ENCODE data around the gene SPTB.

Gene SPTB

DNA sequence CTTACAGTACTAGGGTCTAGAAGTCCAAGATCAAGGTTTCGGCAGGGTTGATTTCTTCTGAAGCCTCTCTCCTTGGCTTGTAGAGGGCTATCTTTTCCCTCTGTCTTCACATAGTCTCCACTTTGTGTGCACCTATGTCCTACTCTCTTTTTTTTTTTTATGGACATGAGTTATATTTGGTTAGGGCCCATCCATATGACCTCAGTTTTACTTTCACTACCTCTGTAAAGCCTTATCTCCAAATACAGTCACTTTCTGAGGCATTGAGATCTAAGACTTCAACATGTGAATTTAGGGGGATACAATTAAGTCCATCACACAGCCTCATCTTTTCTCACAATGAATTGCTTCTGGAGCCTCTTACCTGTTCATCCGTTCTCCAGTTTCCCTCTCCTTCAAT, 5.9 kb upstream of the SPTB start:
- no peak for DNase-seq (ENCODE audit: low read depth)

DNA sequence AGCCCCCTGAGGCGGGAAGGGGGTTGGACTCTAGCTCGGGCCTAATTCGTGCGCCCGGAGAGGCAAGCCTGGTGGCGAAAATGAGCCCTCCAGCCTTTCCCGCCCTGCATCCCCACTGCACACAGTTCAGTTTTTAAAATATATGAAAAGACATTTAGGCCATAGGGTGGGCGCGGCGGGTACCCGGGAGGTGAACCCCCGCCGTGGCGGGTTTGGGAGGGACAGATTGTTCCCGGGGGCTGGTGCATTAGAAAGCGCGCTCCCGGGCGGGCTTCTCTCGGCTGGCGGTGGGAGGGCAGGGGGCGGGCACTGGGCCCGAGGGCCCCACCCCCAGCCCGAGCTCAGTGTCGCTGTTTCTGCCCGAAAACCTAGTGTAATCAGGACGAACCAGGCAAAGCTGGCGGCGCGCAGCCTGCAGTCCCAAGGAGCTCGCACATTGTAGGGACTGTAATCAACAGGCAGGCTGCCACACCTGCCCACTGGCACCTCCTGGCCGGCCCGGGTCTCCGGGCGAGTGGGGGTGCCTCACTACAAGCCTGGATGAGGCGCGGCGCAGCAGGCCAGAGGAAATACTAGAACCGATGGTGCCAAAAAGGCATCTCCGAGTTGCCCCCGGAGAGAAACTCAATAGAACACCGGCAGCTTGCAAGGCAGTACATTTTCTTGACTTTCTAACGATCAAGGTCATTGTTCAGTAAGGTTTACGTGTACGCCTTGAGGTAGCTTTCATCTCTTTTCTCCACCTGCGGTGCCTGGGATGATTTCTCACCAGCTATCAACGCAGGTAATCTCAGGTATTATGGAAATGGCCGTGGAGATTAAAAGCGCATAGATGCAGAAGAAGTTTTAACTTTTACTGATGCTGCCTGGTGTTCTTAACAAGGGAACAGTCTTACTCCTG, 764 bp upstream of the SPTB start:
- peak; percentile 39 for DNase-seq (ENCODE audit: low read depth)

DNA sequence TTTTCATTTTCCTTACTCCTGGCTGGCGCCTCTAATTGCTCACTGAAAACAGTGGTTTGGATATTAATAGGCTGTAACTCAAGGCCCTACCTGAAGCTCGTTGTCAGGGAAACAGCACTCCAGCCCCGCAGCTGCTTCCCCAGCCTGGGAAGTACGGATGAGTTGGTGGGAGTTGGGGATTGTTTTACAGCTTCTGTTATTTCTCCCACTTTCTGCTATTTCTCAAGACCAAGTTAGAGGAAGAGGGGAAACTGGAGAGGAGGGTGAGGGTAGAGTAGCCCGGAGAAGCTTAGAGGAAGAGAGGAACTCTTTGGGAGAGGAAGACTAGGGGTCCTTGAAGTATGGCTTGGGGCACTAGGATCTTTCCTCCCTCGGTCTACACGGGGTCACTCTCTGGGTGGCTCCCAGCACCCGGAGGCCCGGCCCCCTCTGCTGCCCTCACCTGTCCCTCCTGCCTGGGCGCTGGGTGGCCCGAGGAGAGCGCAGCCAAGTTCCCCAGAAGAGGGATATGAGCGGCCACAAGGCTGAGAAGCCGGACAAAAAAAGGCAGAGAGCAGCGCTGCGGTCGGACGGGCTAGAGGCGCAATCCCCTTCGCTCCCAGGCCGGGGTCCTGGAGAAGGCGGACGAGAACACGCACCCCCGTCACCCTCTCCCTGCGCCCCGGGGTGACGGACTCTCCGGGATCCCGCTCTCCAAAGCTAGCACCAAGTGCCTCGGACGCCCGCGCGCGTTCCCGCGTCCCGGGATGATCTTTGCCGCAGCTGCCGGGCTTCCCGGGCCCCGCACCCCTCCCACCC, 671 bp downstream of the SPTB start:
- no peak for DNase-seq (ENCODE audit: low read depth)

DNA sequence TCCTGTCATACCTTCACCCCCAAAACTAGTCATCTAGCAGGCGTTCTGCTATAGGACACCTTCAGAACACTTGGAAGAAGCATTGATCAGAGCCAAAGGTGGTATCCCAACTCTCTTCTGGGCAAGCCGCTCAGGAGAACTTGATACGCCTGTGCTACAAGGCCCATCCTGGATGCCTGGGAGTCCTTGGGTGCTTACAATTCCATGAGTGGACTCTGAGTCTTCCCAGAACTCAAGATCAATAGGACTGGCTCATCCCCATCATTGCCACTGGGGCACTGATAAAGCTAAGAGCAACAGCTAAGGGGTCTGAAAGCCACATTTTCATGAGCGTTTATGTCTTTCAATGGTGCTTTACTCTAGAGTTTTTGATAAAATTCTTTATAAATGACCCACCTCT, 1.9 kb downstream of the SPTB start:
- no peak for DNase-seq (ENCODE audit: low read depth)

DNA sequence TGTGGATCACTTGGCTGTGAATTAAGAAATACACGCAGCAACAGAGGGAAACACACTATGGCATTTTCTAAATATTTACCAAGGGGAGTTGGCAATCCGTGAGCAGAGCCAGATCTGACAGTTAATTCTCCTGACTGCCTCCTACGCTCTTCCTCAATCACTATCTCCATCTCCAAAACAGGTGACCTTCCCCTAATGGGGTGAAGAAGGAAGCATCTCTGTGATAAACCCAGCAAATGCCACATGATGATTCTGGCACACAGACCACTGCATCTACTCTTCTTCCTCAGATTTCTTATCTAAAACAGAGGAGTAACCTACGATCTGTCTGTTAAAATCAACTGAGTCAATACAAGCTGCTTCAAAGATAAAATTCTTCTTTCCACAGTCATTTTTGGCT, 4.4 kb downstream of the SPTB start:
- DNase-seq (ENCODE audit: low read depth) = no peak

DNA sequence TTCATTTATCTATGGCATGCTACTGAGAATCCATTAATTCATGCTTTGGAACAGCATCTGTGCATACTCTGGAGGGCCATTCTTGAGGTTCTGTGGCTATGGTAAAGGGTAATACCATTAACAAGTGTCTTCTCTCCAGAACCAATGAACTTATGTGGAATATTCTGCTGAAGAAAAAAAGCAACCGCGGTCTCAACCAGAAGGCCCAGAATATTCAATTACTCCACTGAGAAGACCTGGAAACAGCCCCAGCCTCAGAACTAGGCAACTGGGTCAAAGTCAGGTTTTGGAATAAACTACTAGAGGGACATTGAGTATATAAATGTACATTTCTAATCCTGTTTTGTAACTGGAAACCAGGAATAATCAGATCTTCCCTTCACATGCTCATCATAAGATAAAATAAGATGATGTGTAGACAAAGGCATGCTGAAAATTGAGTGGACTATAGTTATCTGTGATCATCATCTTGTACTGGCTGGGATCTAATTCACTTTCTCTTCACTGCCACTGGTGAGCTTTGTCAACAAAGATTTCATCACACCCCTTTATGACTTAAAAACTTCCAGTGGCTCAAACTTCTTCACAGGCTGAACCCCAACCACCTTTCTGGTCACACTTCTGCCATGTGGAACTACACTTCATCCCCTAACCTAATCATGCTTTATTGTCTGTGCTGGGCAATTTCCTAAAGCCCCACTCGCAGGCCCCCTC, 6.0 kb downstream of the SPTB start:
- DNase-seq (ENCODE audit: low read depth) = no peak

DNA sequence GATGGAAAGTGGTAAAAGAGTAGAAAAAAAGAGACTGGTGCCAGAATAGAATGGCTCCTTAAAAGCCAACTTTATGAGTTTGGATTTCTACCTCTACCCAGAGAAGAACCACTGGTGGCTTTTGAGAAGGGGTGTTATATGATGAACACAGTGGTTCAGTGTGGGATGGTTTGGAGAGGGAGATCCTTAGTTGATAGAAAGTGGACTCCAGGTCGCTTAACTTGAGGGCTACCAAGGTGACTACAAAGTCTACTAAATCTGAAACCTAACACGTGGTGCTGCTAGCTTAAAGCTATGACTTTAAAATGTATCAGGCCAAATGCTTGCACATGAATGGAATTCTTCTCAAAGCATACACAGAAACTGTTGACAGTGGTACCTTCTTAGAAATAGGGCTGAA, 8.4 kb downstream of the SPTB start:
- DNase-seq (ENCODE audit: low read depth) = no peak

DNA sequence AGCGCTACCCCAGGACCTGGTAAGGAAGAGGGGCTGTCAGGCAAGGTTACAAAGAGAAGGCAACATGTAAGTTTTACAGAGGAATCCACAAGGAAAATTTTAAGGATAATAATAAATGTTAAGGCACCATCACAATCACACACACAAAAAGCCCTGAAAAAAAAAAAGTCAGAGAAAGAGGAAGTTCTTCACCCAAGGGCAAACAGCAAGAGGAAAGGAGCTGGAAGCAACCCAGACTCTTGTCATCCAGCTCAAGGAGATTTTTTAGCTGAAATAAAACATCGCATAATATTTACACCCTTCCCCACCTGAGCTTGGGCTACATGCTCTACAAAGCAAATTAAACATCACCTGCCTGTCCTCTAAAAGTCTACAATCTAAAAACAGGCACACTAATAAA, 9.5 kb downstream of the SPTB start:
- DNase-seq (ENCODE audit: low read depth) = no peak

DNA sequence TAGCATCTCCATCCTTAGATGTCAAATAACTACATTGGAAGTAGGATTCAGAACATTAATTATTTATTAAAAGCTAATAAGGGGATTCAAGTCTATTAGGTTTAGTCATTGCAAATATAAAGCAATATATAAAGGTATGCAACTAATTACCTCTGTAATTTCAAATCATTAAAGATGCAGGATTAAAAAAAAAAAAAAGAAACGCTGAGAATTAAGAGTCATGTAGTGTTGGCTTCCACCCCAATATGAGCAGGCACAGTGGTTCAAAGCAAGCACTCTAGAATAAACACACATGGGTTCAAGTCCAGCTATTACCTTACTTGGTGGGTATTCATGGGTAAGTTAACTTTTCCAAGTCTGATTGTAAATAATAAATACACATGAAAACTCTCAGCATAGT, 10.9 kb downstream of the SPTB start:
- DNase-seq (ENCODE audit: low read depth) = no peak

DNA sequence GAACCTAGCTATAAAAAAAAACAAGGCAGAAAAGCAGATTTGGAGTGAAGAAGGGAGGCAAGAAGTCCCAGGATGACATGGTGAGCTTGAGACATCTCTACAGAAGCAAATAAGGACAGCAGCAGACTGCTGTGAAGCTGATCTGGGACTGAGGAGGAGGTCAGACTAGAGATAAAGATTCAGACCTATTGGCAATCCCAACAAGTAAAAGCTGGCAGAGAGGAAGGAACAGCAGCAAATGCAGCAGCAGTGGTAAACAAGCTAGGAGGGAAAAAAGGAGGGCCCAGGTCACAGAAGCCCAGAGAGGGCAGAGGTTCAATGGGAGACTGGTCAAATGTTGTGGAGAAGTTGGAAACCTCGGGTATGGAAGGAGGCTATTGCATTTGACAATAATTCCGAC, 11.3 kb downstream of the SPTB start:
- no peak for DNase-seq (ENCODE audit: low read depth)

DNA sequence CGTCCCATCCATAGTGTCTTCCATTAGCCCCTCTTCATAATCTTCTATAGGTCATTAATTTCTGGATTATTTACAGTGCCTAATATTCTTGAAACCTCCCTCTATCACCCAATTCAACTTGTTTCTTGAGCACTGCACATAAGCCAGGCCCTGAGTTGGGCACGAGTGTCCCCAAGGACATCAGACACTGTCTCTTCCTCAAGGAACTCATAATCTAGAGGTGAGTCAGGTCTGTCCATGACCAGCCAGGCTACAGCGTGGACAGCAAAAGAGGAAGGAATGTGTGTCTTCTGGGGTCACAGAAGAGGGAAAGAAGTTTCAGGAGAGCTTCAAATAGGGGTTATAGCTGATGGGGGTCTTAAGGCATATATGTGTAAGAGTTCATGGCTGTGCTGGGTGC, 12.5 kb downstream of the SPTB start:
- no peak for DNase-seq (ENCODE audit: low read depth)

DNA sequence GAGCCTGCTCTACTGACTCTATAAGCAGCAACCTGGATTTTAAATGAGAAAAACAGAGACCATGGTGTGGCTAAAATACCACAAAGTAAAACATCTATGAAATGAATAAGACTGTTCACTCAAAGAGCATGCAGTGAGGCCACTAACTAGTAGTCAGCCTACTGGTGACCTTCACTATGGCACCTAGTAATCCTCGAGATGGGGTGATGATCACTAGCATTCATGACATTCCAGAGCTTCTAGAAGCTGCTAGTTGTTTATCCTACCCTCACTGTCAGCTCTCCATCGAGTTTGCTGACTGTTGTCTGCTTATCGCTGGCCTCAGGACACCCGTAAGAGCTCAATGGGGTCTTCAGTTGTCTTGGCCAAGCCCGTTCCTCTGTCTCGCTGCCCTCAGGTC, 13.7 kb downstream of the SPTB start:
- DNase-seq (ENCODE audit: low read depth) = no peak

DNA sequence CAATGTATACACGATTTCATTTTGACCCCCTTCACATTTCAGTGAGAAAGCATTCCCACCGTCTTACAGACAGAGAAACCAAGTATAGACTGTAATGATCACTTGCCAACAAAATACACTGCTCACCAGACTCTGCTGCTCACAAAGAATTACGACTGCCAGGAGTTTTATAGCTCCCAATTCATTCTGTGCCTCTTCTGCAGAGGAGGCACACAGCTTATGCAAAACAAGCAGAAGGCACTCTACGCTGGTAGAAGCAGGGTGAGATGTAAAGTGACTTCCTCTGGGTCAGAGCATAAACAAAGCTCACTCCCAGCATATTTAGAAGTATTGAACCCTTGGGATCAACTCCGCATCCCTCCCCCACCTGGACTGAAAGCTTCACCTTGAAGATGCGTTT, 14.6 kb downstream of the SPTB start:
- no peak for DNase-seq (ENCODE audit: low read depth)

DNA sequence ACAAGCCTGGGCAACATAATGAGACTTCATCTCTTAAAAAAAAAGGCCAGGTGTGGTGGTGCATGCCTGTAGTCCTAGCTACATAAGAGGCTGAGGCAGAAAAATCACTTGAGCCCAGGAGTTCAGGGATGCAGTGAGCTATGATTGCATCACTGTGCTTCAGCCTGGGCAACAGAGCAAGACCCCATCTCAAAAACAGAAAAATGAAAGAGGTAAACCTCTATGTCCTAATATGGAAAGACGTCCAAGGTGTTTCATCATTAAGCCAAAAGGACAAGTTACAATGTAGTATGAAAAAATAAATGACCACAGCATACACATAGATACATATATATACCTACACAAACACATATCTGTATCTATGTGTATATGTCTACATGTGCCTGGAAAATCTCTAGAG, 15.4 kb downstream of the SPTB start:
- no peak for DNase-seq (ENCODE audit: low read depth)

DNA sequence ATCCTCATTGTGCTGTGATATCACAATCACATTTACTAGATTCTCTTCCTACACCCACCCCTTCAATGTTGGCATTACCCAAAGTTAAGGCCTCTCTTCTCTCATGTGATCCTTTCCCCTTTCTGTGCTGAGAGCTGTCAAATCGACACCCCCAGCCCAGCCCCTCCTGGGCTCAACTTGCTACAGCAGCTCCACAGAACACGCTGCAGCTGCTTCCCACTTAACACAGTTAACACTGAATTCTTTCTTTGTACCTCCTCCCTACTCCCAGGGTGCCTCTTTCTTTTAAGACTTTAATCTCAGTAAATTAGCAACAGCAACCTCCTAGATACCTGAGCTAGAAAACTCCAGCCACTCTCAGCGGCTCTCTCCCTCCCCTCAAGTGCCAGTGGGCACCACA, 17.8 kb downstream of the SPTB start:
- no peak for DNase-seq (ENCODE audit: low read depth)

DNA sequence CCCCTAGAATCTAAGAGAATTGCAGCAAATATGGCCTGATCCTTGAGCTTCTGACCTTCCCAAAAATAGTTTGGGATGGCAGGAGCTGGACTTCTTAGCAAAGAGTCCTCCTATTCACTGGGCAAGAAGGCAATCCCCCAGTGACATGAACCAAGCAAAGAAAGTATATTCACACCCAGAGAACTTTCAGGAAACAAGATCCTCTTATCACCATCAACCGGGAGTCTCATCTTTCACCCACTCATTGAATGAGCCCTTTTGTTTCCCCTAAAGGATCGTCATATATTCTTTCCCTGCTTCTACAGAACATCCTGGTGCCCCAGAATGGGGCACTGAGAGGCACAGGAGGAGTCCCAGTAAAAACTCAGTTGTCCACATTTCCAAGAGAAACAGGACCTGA, 19.7 kb downstream of the SPTB start:
- no peak for DNase-seq (ENCODE audit: low read depth)

DNA sequence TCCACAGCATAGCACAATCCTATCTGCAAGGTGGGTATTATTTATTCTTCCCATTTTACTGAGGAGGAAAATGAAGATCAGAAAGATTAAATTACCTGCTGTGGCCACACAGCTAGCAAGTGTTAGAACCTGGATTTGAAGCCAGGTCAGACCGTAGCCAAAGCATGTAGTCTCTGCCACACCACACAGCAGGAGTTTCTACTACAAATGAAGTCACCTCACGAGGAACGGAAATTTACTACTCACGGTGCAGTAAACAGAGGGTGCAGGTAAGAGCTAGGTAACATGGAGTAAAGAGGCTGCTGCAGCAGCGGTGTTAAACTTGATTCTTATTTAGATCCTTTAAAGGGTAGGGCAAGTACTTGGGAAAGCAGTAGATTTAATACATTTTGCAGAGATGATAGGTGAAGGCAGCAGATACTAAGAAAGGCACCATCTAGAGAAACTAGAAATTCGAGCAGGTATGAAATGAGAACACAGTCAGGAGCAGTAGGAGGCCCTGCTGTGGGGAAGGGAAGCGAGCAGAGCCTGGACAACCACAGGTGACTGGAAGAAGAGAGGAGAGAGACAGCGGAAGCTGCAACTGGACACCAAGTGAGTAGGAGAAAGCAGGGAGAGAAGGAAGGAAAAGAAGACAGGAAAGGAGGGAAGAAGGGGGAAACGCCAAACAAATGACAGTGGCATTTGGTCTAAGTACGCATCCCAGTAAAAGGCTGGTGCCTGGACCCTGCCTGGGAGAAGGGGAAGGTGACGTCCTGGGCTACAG, 21.5 kb downstream of the SPTB start:
- DNase-seq (ENCODE audit: low read depth) = no peak

DNA sequence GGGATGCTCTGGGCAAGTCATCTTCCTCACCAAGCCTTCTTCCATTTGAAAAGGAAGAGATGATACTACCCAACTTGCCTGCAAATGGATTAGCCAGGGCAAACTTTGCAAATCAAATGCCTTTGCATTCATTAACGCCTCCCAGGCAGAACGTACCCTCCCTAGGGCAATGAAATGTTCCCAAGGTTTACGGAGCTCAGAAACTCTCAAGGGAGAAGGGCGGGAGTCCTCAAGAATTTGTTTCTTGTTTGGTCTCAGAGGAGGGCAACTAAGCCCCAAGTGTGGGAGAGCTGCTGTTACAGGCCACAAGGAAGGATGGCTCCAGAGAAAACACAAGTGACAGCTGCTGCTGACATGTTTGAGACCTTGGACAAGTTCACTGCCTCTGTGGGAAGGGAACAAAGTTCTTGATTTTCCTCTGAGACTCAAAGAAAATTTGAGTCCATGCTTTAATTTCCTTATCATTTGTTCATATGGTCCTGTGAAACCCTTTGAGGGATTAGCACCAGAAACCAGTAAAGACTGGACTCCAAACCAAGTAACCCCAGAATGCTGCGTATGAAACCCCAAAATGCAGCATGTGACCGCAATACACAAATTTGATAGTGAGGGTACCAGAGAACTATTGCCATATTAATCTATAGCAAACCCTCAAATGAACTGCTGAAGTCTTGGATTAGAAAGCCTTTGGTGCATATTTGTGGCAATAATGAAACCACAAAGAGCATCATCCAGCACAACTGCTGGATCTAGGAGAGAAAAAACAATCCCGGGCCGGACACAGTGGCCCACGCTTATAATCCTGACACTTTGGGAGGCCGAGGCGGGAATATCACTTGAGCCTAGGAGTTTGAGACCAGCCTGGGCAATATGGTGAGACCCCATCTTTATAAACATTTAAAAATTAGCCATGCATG, 22.9 kb downstream of the SPTB start:
- DNase-seq (ENCODE audit: low read depth) = no peak

DNA sequence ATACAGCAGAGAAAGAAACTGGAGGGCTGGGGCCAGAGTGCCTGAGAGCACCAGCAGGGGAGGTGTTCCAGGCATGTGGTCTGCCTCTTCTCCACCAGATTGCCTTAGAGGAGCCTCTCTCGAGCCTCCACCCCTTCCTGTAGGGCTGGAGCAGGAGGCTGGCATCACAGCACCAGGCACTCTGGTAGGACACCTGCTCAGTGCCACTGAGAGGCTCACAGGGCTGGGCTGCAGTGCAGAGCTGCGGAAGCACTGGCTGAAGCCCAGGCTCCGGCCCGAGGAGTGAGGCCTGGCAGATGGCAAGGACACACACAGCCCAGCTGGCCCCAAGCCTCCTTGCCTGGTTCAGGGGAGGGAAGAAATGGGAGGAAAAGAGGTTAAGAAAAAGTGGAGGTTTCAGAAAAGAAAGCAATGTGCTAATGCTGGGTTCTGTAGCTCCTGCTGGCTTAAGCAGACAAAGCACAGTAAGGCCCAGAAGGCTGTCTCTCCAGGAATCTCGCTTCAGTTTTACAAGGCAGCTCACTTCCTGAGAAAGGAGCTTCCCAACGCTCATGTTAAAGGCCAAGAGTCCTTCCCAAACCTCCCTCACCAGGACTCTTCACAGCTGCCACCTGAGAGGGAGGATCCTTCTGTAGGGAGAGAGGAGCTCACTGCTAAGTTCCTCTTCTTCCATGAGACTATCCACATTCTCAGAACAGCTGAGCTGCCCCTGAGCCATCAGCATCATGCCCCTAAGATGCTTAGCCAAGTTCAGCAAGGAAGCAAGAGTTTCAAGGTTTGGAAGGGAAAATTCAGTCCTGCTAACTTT, 23.8 kb downstream of the SPTB start:
- no peak for DNase-seq (ENCODE audit: low read depth)

Measured in T follicular helper cell (primary cell).